IMR-90 (cell line): Measurements from ENCODE around the gene IQSEC3. TPM values are rescaled to one million over a fixed set of nuclear protein-coding genes. Genes with fewer than 3 reads are reported as not detected.

Experiments used
- ATAC-seq: fragments of 200-7000 bp; cut with Tn5 transposase; 2 replicates; pipeline ENCODE4 v1.9.1; 2020; ENCODE audit warnings: low read depth, mild to moderate bottlenecking, moderate library complexity
- BruUV-seq: library from RNA; stranded (reverse); fragments of 400-500 nt; replicated peaks from 2 replicates; lab custom pipeline; 2021; lab: Mats Ljungman, UMichigan
- CTCF ChIA-PET: fragments of 300-600 bp; formaldehyde crosslinking; extraction: SDS; loops from one replicate; lab custom pipeline; 2021; ENCODE audit warnings: antibody characterized with exemption; lab: Yijun Ruan, JAX
- POLR2A ChIA-PET: fragments of 300-600 bp; sonication (Branson Sonifier 250); formaldehyde crosslinking; loops from one replicate; lab custom pipeline; 2022; ENCODE audit warnings: antibody characterized with exemption; ENCODE audit not compliant: unreplicated experiment; lab: Charles Lee
- DNase-seq: peaks from one replicate; pipeline ENCODE4 v3.0.0; 2013
- H2AFZ ChIP-seq: replicated peaks from 2 replicates; pipeline ENCODE3; 2013; ENCODE audit warnings: low read length, mild to moderate bottlenecking; ENCODE audit not compliant: poor library complexity
- H2AK5ac ChIP-seq: 2 replicates; pipeline ENCODE4 v1.6.1; 2013; ENCODE audit warnings: low read depth, low read length, inconsistent platforms
- H2AK9ac ChIP-seq: replicated peaks from 2 replicates; pipeline ENCODE3; 2013; ENCODE audit warnings: mild to moderate bottlenecking, low read depth, low read length, moderate library complexity; ENCODE audit not compliant: poor library complexity
- H2BK120ac ChIP-seq: 2 replicates; pipeline ENCODE4 v1.6.1; 2013; ENCODE audit warnings: low read depth, low read length, inconsistent platforms
- H2BK15ac ChIP-seq: 3 replicates; pipeline ENCODE4 v1.6.1; 2013; ENCODE audit warnings: low read depth, low read length, inconsistent platforms
- H2BK20ac ChIP-seq: 2 replicates; pipeline ENCODE4 v1.6.1; 2013; ENCODE audit warnings: low read depth, mild to moderate bottlenecking, inconsistent platforms, low read length, moderate library complexity
- H2BK5ac ChIP-seq: 2 replicates; pipeline ENCODE4 v1.6.1; 2013; ENCODE audit warnings: mild to moderate bottlenecking, low read depth, low read length, inconsistent platforms; ENCODE audit not compliant: poor library complexity, severe bottlenecking
- H3K14ac ChIP-seq: replicated peaks from 2 replicates; pipeline ENCODE4 v1.6.1; 2013; ENCODE audit warnings: low read depth, low read length, inconsistent platforms
- H3K18ac ChIP-seq: 2 replicates; pipeline ENCODE4 v1.6.1; 2013; ENCODE audit warnings: low read depth, low read length, control low read depth
- H3K23ac ChIP-seq: 2 replicates; pipeline ENCODE4 v1.6.1; 2013; ENCODE audit warnings: low read depth, low read length, inconsistent platforms
- H3K27ac ChIP-seq: 2 replicates; pipeline ENCODE4 v1.5.1; 2013; ENCODE audit warnings: mild to moderate bottlenecking, control low read depth, low read length; ENCODE audit not compliant: insufficient read depth
- H3K27me3 ChIP-seq: 2 replicates; pipeline ENCODE4 v1.6.1; 2013; ENCODE audit warnings: low read length; ENCODE audit not compliant: control insufficient read depth, insufficient read depth
- H3K36me3 ChIP-seq: 2 replicates; pipeline ENCODE4 v1.6.1; 2013; ENCODE audit warnings: low read length, mixed read lengths; ENCODE audit not compliant: control insufficient read depth, insufficient read depth
- H3K4ac ChIP-seq: 2 replicates; pipeline ENCODE4 v1.6.1; 2013; ENCODE audit warnings: low read depth, low read length, inconsistent platforms
- H3K4me1 ChIP-seq: 2 replicates; pipeline ENCODE4 v1.6.1; 2013; ENCODE audit warnings: low read length, mixed read lengths; ENCODE audit not compliant: control insufficient read depth, insufficient read depth
- H3K4me2 ChIP-seq: 2 replicates; pipeline ENCODE4 v1.6.1; 2013; ENCODE audit warnings: low read depth, mild to moderate bottlenecking, control low read depth, low read length, moderate library complexity
- H3K4me3 ChIP-seq: 2 replicates; pipeline ENCODE4 v1.5.1; 2013; ENCODE audit warnings: low read depth, mild to moderate bottlenecking, control low read depth, low read length, moderate library complexity; ENCODE audit not compliant: insufficient read depth
- H3K56ac ChIP-seq: 2 replicates; pipeline ENCODE4 v1.6.1; 2013; ENCODE audit warnings: low read length, inconsistent platforms; ENCODE audit not compliant: insufficient read depth; ENCODE audit errors: extremely low read depth
- H3K79me1 ChIP-seq, 2 experiments: 2 replicates each; pipeline ENCODE4 v1.6.1; 2013; ENCODE audit warnings: low read length in 2 of 2, inconsistent platforms in 1 of 2, low read depth in 1 of 2
- H3K9ac ChIP-seq: 2 replicates; pipeline ENCODE4 v1.6.1; 2013; ENCODE audit warnings: low read depth, low read length, control low read depth
- H3K9me1 ChIP-seq: 2 replicates; pipeline ENCODE4 v1.6.1; 2013; ENCODE audit warnings: low read length, inconsistent platforms; ENCODE audit not compliant: insufficient read depth
- H3K9me3 ChIP-seq: 2 replicates; pipeline ENCODE4 v1.6.1; 2013; ENCODE audit warnings: low read length; ENCODE audit not compliant: control insufficient read depth, insufficient read depth
- H4K20me1 ChIP-seq: 2 replicates; pipeline ENCODE4 v1.6.1; 2013; ENCODE audit warnings: low read length, inconsistent platforms; ENCODE audit not compliant: insufficient read depth
- H4K5ac ChIP-seq: 2 replicates; pipeline ENCODE4 v1.6.1; 2013; ENCODE audit warnings: mild to moderate bottlenecking, low read depth, low read length, control low read depth
- H4K8ac ChIP-seq, 2 experiments: 2 replicates each; pipeline ENCODE4 v1.6.1; 2013; ENCODE audit warnings: low read depth in 2 of 2, low read length in 2 of 2, control low read depth in 1 of 2, inconsistent platforms in 1 of 2
- H4K91ac ChIP-seq: 2 replicates; pipeline ENCODE4 v1.6.1; 2013; ENCODE audit warnings: low read depth, low read length, inconsistent platforms; ENCODE audit not compliant: insufficient read depth
- BHLHE40 ChIP-seq: fragments of 150-350 bp; IDR thresholded peaks from 2 replicates; pipeline ENCODE4 v1.6.1; 2016; ENCODE audit warnings: mild to moderate bottlenecking, low read depth, low read length
- ELK1 ChIP-seq: fragments of 150-350 bp; IDR thresholded peaks from 2 replicates; pipeline ENCODE4 v1.6.1; 2016; ENCODE audit warnings: low read depth, mild to moderate bottlenecking, low read length, moderate library complexity, borderline replicate concordance
- MAZ ChIP-seq: IDR thresholded peaks from 2 replicates; pipeline ENCODE4 v1.6.1; 2012; ENCODE audit warnings: low read depth, mild to moderate bottlenecking, low read length, improper control_type of control experiment, moderate library complexity, borderline replicate concordance
- MXI1 ChIP-seq: IDR thresholded peaks from 2 replicates; pipeline ENCODE4 v1.6.1; 2012; ENCODE audit warnings: low read depth, mild to moderate bottlenecking, low read length, moderate library complexity, borderline replicate concordance
- NFE2L2 ChIP-seq: fragments of 150-350 bp; IDR thresholded peaks from 2 replicates; pipeline ENCODE4 v1.6.1; 2016; ENCODE audit warnings: low read depth, mild to moderate bottlenecking, low read length
- RCOR1 ChIP-seq: IDR thresholded peaks from 2 replicates; pipeline ENCODE4 v1.6.1; 2012; ENCODE audit warnings: mild to moderate bottlenecking, low read length, improper control_type of control experiment; ENCODE audit not compliant: insufficient replicate concordance
- SMC3 ChIP-seq: fragments of 150-350 bp; IDR thresholded peaks from 2 replicates; pipeline ENCODE4 v1.6.1; 2016; ENCODE audit warnings: low read depth, mild to moderate bottlenecking, antibody characterized with exemption, low read length, moderate library complexity
- USF2 ChIP-seq: fragments of 150-350 bp; IDR thresholded peaks from 2 replicates; pipeline ENCODE4 v1.6.1; 2017; ENCODE audit warnings: mild to moderate bottlenecking, antibody characterized with exemption, low read length, low read depth
- WGBS, 2 experiments: methylation state at CpG; one replicate each; pipeline versions ENCODE4 v1.1.5 to v1.1.7; 2013; ENCODE audit warnings: missing lambda C conversion rate in 2 of 2; ENCODE audit not compliant: insufficient read length in 1 of 2; ENCODE audit errors: extremely low coverage in 2 of 2; 5-methylcytosine and 5-hydroxymethylcytosine counted together
- dilution Hi-C: fragments of 300-500 bp; cut with HindIII; formaldehyde crosslinking; loops from one replicate; pipeline ENCODE4 v1.14.3; 2018; ENCODE audit warnings: low sequenced_read_pairs; ENCODE audit not compliant: unreplicated experiment
- in situ Hi-C: fragments of 300-500 bp; cut with MboI; formaldehyde crosslinking; loops from 3 replicates; pipeline ENCODE4 v1.14.3; 2019; ENCODE audit warnings: low sequenced_read_pairs, inconsistent platforms, mixed read lengths
- intact Hi-C: fragments of 100-400 bp; cut with micrococcal nuclease; formaldehyde crosslinking; loops from 2 replicates; pipeline ENCODE4 v1.10.0; 2022
- polyA plus RNA-seq, 3 experiments: library from polyadenylated mRNA; depleted of rRNA; stranded (reverse); fragments of >200 nt; gene quantifications; 2 replicates each; pipeline ENCODE4 v1.2.3, GENCODE V29; 2012; ENCODE audit warnings: low replicate concordance in 1 of 3
- total RNA-seq: library from RNA; depleted of rRNA; stranded (reverse); fragments of >200 nt; gene quantifications from 2 replicates; pipeline ENCODE4 v1.2.3, GENCODE V29; 2012

Gene IQSEC3
- total and polyA plus RNA-seq, 2 of the 4 experiments (the other 2 are of a cell fraction) = 0.10 TPM; not detected in 1

GRCh38 chr12:108594-108993 is 42.0 kb downstream of the IQSEC3 start:
- ChIA-PET POLR2A (no interaction called here), CTCF (no interaction called here)
- Histone ChIP-seq H2BK5ac (no peak overlapping the region), H4K8ac (no peak overlapping the region), H3K27me3 (peaks cover 46% of the 10 kb centered on the region), H3K4me2 (no peak overlapping the region), H3K9me3 (no peaks in the 10 kb centered on the region), H3K18ac (no peak overlapping the region), H3K9ac (no peak overlapping the region), H2BK20ac (no peak overlapping the region), H3K4me1 (no peaks in the 10 kb centered on the region), H3K56ac (no peak overlapping the region), H3K27ac (no peak overlapping the region), H3K14ac (no peak overlapping the region), H4K20me1 (no peaks in the 10 kb centered on the region), H2BK15ac (no peak overlapping the region), H2AK9ac (no peak overlapping the region), H2BK120ac (no peak overlapping the region), H2AFZ (no peak overlapping the region), H4K5ac (no peak overlapping the region), H4K91ac (no peak overlapping the region), H3K9me1 (no peaks in the 10 kb centered on the region), H3K4me3 (no peak overlapping the region), H3K79me1 (no peaks in the 10 kb centered on the region), H3K36me3 (no peaks in the 10 kb centered on the region), H3K4ac (no peak overlapping the region), H2AK5ac (no peak overlapping the region), H3K23ac (no peak overlapping the region)
- ATAC-seq (no peak), DNase-seq (no peak)
- dilution Hi-C loops = no loop called here
- intact Hi-C loops = no loop called here
- in situ Hi-C loops = no loop called here
- BruUV-seq = no TSS peak
- no peak for TF ChIP-seq USF2
- no peak for TF ChIP-seq MAZ
- no peak for TF ChIP-seq ELK1
- TF ChIP-seq SMC3 = no peak
- TF ChIP-seq RCOR1 = no peak
- no peak for TF ChIP-seq MXI1
- no peak for TF ChIP-seq NFE2L2
- TF ChIP-seq BHLHE40 = no peak
- whole genome bisulfite sequencing, 2 experiments = 0% methylated on average over 1 of the region's 9 CpGs; no CpG with 5 or more reads in 1 of the 2 experiments
